GM12865 (cell line): ENCODE results near the gene ZNF286A.
"Not testable (repeated sequence)": the region's sequence is repeated elsewhere in the genome, so short reads cannot be mapped to it uniquely, and the experiment has no call there.

Experiments
- DNase-seq: peaks from one replicate; pipeline ENCODE4 v3.0.0; 2010; ENCODE audit warnings: low read depth
- H3K4me3 ChIP-seq: 2 replicates; pipeline ENCODE4 v1.5.1; 2011; ENCODE audit warnings: mild to moderate bottlenecking, low read depth, low read length, control low read depth
- TF ChIP-seq, protein P1 (sequence below): IDR thresholded peaks from 2 replicates; pipeline ENCODE4 v1.5.1; 2011; ENCODE audit warnings: low read length, control low read depth, low read depth, inconsistent platforms; ENCODE audit not compliant: insufficient read depth; ENCODE audit errors: missing control alignments

ZNF286A gene

DNA sequence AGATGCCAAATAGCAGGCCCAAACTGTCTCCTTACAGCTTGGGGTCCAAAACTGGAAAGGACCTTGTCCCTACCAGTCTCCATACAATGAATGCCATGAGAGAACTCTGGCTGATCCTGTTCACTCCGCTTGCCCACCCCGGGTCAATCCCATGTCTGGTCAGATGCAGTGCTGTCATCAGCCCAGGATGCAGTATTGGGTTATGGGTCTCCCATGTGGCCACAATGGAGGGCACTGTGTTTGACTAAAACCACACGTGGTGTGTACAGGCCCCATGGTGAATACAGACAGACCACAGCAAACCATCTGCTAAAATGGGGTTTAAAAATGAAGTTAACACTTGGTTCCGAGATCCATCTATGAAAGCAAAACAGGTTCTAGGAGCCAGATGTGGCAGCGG is 35.9 kb upstream of the ZNF286A start:
- no peak overlapping the region for H3K4me3 ChIP-seq
- no peak for DNase-seq
- TF ChIP-seq, protein P1, sequence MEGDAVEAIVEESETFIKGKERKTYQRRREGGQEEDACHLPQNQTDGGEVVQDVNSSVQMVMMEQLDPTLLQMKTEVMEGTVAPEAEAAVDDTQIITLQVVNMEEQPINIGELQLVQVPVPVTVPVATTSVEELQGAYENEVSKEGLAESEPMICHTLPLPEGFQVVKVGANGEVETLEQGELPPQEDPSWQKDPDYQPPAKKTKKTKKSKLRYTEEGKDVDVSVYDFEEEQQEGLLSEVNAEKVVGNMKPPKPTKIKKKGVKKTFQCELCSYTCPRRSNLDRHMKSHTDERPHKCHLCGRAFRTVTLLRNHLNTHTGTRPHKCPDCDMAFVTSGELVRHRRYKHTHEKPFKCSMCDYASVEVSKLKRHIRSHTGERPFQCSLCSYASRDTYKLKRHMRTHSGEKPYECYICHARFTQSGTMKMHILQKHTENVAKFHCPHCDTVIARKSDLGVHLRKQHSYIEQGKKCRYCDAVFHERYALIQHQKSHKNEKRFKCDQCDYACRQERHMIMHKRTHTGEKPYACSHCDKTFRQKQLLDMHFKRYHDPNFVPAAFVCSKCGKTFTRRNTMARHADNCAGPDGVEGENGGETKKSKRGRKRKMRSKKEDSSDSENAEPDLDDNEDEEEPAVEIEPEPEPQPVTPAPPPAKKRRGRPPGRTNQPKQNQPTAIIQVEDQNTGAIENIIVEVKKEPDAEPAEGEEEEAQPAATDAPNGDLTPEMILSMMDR = no peak

DNA sequence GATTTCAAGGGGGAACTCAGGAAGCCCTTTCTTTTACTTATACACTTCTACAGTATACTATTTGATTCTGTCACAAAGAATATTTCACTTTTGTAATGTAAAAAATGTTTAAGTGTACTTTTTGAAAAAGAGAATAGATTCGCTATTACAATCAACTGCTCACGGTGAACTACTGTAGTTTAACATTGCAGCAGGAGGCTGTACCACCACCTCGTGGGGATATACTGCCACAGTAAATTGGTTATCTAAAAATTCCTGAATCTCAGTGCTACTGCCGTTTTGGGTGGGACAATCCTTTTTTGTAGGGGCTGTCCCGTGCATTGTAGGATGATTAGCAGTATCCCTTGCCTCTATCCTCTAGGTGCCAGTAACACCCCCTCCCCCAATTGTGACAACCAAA is 30.0 kb upstream of the ZNF286A start:
- H3K4me3 ChIP-seq, DNase-seq: not testable (repeated sequence)

DNA sequence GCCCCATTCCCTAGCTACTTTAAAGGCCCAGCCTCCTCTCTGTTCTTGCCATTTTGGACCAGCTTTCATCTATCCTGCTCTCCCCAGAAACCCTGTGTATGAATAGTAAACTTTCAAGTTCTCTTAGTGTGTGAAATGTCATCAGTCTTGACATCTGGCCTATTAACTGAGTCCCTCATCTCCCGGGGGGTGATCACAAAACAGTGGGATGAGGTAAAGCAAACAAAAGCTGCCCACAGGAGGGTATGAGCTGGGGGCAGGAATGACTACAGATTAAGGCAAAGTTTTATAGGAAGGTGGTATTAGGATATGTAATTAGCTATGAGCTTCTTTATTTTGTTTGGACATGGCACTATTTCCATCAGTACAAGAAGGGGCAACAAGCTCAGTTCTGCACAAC is 24.9 kb upstream of the ZNF286A start:
- not testable (repeated sequence) for H3K4me3 ChIP-seq, DNase-seq

DNA sequence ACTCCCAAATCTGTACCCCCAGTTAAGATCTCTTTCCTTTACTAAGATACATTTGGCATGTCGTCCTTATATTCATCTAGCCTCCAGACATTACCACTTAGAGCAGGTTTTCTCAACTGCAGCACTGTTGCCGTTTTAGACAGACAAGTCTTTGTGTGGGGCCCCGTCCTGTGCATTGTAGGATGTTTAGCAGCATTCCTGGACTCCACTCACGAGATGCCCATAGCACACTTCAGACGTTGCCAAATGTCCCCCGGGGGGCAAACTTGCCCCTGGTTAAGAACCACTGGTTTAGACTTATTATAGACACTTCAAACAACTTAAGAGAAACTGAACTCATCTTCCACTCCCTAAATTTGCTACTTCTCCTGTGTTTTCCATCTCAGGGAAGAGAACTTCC is 23.6 kb upstream of the ZNF286A start:
- H3K4me3 ChIP-seq, DNase-seq: not testable (repeated sequence)

DNA sequence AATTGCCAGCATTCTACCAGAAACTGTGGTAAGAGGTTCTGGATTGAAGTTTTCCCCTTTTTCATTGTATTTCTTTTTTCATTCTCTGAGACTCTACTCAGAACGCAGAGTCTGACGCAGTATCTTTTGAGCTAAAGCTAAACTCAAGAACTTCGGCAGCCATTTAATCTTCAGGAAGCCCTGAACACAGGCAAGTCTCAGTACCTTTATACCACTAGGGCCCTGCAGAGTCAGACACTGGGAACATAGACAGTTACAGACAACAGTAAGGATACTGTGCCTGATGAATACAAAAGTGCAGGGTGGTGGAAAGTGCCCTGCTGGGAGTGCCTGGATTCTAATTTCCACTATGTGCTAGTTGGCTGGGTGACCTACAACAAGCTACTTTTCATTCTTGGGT is 16.4 kb upstream of the ZNF286A start:
- DNase-seq = peak; percentile 18
- H3K4me3 ChIP-seq = peak overlapping the region; percentile 78

DNA sequence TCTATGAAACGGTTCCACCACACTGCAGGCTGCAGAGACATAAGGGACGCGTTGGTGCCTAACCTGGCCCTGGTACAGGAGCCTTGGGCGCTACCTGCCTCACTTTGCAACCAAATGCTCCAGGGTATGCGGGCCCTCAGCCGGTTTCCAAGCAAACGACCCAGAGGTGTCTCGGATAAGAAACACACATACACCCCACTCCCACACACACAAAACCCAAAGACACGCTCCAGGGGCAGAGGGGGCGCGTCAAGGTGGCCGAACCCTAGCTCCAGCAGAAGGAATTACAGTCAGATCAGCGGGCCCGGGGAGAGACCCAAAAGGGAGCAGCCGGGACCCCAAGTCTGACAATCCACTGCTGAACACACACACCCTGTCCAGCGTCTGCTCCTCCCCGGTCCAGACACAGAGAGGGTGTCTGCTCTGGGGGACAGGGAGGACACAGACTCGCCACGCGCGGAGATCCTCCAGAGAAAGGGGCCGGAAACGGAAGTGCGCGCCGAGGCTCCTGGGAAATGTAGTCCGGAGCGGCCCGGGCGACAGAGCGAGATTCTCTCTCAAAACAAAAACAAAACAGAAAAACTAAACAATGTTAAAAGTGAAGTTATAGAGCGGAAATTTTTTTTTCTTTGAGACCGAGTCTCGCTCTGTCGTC is 15.6 kb upstream of the ZNF286A start, which contains the start of gene TRIM16:
TRIM16 (minus strand) TSS at position 488 of the 655 bp plus-strand sequence. CDS start 32,702 bp downstream, outside the sequence.
- H3K4me3 ChIP-seq = peak within 1 kb of the TSS; percentile 78
- DNase-seq = peak; percentile 71

DNA sequence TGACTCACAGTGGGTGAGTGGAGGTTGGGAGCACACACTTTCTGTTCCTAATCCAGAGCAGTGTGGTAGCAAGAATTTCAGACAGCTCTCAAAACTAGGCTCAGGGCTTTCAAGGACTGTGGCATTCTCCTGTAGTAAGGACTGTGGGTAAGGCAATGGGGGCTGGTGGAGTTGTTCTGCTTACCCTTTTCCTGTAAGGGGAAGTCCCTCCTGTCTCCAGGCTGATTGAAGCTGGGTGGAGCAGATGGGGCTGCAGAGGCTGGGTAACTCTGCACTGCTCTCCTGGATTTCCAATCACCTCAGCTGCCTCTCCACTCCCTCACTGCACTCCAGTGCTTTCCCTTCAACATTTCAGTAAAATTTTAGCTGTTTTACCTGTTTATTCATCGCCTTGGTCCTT is 12.1 kb upstream of the ZNF286A start:
- not testable (repeated sequence) for H3K4me3 ChIP-seq, DNase-seq

DNA sequence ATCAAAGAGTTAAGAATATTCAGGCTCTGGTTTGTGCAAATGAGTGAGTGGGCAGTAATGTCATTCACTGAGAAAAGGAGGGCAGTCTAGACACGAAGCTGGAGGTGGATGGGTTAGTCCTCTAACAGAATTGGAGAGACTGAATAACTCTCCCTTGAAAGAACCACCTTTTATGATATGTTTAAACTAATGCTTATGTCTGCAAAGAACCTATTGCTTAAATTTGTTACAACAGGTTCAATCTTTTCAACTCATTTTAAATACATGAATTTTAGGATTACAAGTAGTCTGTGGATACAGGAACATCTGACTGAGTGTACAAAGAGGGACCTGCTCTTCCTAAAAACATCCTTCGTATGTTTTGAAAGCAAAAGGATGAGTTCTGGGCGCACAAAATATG is 585 bp upstream of the ZNF286A start:
- peak overlapping the region; percentile 39 for H3K4me3 ChIP-seq
- DNase-seq = not testable (repeated sequence)

DNA sequence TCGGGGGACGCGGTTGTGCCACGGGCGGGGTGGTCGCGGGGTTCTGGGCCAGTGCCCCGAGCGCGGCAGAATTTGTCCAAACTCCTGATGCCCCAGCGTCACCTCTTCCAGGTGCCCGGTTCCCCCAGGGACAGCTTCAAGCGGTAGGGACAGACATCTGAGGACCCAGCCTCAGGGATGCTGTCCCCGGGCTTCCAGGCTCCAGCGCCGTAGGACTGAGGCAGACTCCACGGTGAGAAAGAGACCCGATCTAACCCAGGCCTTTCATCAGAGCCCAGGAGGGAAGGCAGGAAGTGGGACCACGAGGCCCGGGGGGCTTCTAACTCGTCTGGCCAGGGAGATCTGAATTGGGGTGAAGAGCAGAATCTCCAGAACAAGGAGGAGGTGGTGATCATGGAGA is 385 bp downstream of the ZNF286A start:
- DNase-seq = not testable (repeated sequence)
- peak overlapping the region; percentile 39 for H3K4me3 ChIP-seq

DNA sequence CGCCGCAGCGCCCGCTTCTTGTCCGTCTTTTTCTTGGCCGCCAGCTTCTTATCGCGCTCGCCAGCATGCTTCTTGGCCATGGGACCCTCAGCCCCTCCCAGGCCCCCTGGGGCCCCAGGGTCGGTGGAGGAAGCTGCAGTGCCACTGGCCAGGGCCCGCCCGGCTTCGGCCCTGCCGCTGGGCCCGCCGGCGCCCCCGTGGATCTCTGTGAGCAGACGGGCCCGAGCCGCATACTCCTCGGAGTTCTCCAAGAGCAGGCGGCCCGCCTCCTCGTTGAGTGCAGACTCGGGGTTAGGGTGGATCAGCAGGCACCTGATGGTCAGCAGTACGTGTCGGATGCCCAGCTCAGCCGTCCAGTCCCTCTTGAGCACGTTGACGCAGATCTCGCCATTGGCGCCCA is 4.7 kb downstream of the ZNF286A start:
- DNase-seq, H3K4me3 ChIP-seq: not testable (repeated sequence)

DNA sequence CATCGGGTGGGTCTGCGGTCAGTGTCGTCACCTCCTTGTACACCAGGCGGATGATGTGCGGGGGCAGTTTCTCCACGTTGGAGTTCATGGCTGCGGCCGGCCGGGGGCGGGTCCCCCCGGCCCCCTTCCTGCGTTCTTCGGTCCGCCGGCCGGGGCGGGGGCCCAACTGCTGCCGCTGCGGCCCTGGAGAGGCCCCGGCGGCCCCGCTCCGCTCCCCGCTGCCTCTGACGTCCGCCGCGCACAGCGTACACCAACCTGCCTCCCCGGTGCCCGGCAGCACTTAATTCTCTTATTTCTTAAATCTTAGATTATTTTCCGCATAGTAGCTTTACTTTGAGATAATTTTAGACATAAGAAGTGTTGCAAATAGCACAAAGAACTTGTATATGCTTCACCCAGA is 5.3 kb downstream of the ZNF286A start:
- H3K4me3 ChIP-seq, DNase-seq: not testable (repeated sequence)

DNA sequence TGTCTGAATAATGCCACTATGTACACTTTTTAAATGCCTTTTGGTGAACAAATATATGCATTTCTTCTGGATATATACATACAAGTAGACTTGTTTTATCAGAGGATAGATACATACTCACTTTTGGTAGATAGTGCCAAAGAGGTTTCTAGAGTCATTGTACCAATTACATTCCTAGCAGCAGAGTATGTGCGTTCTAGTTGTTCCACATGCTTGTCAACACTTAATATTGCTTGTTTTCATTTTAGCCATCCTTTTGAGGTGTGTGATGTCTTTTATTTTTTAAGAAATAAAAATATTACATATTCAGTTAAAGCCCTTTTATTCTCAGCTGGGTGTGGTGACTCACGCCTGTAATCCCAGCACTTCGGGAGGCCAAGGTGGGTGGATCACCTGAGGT is 9.3 kb downstream of the ZNF286A start:
- not testable (repeated sequence) for DNase-seq, H3K4me3 ChIP-seq

DNA sequence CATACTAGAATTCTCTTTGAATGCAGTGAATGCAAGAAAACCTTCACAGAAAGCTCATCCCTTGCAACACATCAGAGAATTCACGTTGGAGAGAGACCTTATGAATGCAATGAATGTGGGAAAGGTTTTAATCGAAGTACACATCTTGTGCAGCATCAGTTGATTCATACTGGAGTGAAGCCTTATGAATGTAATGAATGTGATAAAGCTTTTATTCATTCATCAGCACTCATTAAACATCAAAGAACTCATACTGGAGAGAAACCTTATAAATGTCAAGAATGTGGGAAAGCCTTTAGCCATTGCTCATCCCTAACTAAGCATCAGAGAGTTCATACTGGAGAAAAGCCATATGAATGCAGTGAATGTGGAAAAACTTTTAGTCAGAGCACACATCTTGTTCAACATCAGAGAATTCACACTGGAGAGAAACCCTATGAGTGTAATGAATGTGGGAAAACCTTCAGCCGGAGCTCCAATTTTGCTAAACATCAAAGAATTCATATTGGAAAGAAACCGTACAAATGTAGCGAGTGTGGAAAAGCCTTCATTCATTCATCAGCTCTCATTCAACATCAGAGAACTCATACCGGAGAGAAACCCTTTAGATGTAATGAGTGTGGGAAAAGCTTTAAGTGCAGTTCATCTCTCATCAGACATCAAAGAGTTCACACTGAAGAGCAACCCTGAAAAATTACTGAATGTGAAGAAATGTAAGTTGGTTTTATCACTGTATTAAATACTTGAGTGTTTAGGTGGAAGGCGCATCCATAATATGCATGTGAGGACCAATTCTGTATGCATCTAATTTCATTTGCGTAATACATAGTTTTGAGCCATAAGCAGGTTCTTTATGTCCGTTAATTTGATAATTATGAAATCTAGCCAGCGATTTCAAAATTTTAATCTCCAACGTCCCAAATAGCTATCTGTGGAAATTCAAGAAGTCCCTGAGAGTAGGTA is 17.3 kb downstream of the ZNF286A start:
- H3K4me3 ChIP-seq, DNase-seq: not testable (repeated sequence)

DNA sequence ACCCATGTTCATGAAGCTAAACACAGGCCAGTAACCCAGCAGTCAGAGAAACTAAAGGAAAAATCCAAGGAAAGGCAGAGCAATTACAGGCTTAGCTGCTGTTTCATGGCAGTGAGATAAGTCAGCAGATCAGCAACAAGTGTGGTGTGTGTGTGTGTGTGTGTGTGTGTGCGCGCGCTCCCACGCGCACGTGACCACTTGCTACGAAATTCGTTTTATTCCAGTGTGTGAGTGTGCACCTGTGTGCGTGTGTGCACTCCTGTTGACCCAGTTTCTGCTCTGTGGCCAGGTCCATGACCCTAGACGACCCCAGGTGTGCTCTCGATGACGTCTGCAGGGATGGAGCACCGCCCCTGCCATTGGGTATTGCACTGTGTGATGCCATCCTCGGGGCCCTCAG is 31.0 kb downstream of the ZNF286A start:
- DNase-seq = not testable (repeated sequence)

DNA sequence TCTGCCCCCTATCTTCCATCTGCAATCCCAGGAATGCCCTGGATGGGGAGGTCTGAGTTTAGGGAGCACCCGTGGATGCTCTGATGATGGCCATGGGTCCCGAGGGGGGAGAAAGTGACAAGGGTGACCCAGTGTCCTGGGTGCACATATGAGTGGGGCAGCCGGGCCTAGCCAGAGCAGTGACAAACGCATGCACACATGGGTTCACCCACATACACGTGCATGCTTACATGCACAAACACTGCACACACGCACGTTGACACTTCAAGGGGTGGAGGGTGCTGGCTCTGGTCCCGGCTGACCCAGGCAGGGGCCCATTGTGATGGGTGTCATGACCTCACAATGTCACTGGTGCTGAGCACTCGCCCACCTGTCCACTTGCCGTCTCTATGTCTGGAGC is 32.3 kb downstream of the ZNF286A start, which contains the start of gene TBC1D26:
TBC1D26 (plus strand) TSS at position 384 of the 400 bp plus-strand sequence. CDS start 3,066 bp downstream, outside the sequence.
- not testable (repeated sequence) for DNase-seq, H3K4me3 ChIP-seq

More for the DNA sequence above, 31.0 kb downstream of the ZNF286A start:
- H3K4me3 ChIP-seq = not testable (repeated sequence)

DNA sequence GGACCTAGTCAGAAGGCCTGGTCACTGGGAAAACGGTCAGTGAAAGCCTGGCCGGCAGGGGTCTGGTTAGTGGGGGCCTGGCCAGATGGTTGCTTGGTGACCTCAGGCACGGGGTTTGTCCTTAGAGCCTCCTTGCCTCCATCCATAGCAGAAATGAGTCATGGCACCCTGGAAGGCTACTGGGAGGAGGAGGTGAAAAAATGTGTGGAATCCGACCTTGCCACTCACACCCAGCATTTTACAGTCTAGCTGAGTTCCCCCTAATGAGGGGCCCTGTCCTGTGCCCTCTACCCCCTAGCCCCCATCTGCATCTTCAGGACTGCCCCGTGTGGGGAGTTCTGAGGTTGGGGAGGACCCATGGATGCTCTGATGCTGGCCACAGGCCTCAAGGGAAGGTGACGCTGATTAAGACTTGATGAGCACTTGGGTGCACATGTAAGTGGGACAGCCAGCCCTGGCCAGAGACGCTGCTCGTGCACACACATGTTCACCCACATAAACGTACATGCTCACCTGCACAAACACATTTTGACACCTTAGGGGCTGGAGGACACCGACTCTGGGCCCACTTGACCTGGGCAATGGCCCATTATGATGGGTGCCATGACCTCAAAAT is 33.7 kb downstream of the ZNF286A start:
- DNase-seq, H3K4me3 ChIP-seq: not testable (repeated sequence)

DNA sequence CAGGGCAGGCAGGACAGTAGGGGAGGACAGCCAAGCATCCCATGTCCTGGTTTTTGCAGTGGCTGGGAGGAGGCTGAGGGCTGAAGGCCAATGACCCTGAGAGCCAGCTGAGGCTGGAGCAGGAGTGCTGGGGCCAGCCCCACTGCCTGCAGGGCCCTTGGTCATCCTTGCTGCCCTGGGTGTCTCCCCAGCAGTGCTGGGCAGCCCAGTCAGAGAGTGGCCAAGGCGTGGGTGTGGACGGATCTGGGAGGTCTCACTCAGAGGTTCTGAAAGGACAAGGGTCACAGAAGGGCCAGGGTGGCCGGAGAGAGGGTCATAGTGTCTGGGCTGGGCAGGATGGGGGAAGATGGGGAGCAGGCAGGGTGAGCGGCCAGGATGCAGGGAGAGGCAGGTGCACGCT is 37.0 kb downstream of the ZNF286A start:
- not testable (repeated sequence) for H3K4me3 ChIP-seq, DNase-seq
